RWPE2 (cell line): ENCODE data around the gene ANKRD12.

Experiments used
- ATAC-seq: fragments of 200-7000 bp; cut with Tn5 transposase; 3 replicates; pipeline ENCODE4 v1.9.1; 2021; ENCODE audit warnings: low read depth
- DNase-seq: peaks from one replicate; pipeline ENCODE4 v3.0.0-alpha.2; 2020; ENCODE audit warnings: low spot score
- H3K27ac ChIP-seq: fragments of 450-650 bp; 2 replicates; pipeline ENCODE4 v1.5.1; 2017; ENCODE audit warnings: mild to moderate bottlenecking; ENCODE audit not compliant: poor library complexity, severe bottlenecking
- H3K27me3 ChIP-seq: fragments of 250-450 bp; sonication (Bioruptor Pico); 2 replicates; pipeline ENCODE4 v1.5.1; 2021; ENCODE audit warnings: mild to moderate bottlenecking, moderate library complexity; ENCODE audit not compliant: insufficient read depth, poor library complexity, severe bottlenecking
- H3K36me3 ChIP-seq: fragments of 250-450 bp; sonication (Bioruptor Pico); 2 replicates; pipeline ENCODE4 v1.5.1; 2020; ENCODE audit warnings: low read depth, mild to moderate bottlenecking, moderate library complexity
- H3K4me1 ChIP-seq: fragments of 250-450 bp; sonication (Bioruptor Pico); 2 replicates; pipeline ENCODE4 v1.5.1; 2021; ENCODE audit warnings: mild to moderate bottlenecking, moderate library complexity; ENCODE audit not compliant: insufficient read depth, poor library complexity, severe bottlenecking
- H3K4me3 ChIP-seq: fragments of 250-450 bp; sonication (Bioruptor Pico); 2 replicates; pipeline ENCODE4 v1.5.1; 2021; ENCODE audit warnings: mild to moderate bottlenecking, moderate library complexity; ENCODE audit not compliant: severe bottlenecking
- H3K9me3 ChIP-seq: fragments of 250-450 bp; sonication (Bioruptor Pico); 2 replicates; pipeline ENCODE4 v1.5.1; 2021; ENCODE audit warnings: mild to moderate bottlenecking, moderate library complexity; ENCODE audit not compliant: severe bottlenecking
- TF ChIP-seq, protein P1 (sequence below): fragments of 450-650 bp; IDR thresholded peaks from one replicate; pipeline ENCODE4 v1.5.1; 2017; ENCODE audit warnings: mild to moderate bottlenecking, moderate library complexity; ENCODE audit not compliant: poor library complexity, severe bottlenecking

ANKRD12 gene

DNA sequence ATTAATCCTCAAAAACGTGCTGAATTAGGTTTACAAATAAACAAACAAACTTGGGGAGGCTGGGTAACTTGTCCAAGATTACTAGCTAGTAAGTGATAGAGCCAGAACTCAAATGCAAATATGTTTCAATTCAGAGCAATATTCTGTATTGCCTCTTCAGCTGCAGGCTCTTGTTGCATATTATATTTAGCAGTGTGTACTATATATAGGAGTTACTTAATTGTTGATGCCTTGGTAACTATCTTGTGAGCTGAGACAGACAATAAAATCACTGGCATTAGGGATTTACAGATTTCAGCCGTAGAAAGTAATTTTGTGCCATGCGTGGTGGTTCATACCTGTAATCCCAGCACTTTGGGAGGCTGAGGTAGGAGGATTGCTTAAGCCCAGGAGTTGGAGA, 10.2 kb upstream of the ANKRD12 start:
- Histone ChIP-seq H3K4me3 (no peak overlapping the region), H3K4me1 (no peaks in the 10 kb centered on the region), H3K27ac (no peak overlapping the region), H3K9me3 (no peaks in the 10 kb centered on the region), H3K27me3 (no peaks in the 10 kb centered on the region), H3K36me3 (peaks cover 96% of the 10 kb centered on the region)
- TF ChIP-seq, protein P1, sequence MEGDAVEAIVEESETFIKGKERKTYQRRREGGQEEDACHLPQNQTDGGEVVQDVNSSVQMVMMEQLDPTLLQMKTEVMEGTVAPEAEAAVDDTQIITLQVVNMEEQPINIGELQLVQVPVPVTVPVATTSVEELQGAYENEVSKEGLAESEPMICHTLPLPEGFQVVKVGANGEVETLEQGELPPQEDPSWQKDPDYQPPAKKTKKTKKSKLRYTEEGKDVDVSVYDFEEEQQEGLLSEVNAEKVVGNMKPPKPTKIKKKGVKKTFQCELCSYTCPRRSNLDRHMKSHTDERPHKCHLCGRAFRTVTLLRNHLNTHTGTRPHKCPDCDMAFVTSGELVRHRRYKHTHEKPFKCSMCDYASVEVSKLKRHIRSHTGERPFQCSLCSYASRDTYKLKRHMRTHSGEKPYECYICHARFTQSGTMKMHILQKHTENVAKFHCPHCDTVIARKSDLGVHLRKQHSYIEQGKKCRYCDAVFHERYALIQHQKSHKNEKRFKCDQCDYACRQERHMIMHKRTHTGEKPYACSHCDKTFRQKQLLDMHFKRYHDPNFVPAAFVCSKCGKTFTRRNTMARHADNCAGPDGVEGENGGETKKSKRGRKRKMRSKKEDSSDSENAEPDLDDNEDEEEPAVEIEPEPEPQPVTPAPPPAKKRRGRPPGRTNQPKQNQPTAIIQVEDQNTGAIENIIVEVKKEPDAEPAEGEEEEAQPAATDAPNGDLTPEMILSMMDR: no peak
- DNase-seq: no peak
- ATAC-seq: no peak

DNA sequence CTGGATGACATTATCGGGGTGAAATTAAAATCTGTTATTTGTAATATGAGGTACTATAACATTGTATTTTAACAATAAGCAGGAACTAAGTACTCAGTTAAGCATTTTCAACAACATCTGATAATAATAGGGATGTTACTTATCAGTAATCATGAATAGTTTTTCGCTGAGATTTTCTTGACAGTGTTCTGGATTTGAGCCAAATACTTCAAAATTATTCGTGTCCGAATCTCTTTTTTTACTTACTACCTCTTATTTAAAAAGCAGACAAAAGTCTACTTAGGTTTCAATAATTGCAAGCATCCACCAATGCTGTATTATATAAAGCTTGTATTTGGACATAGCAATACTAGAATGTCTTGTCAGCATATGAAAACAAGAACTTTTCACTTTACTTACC, 6.4 kb upstream of the ANKRD12 start:
- H3K36me3 ChIP-seq: peaks cover 87% of the 10 kb centered on the region
- TF ChIP-seq, protein P1: no peak
- H3K27me3 ChIP-seq: no peaks in the 10 kb centered on the region
- ATAC-seq (no peak), DNase-seq (no peak)
- no peak overlapping the region for H3K4me3 ChIP-seq
- H3K27ac ChIP-seq: no peak overlapping the region
- H3K9me3 ChIP-seq: no peaks in the 10 kb centered on the region
- H3K4me1 ChIP-seq: no peaks in the 10 kb centered on the region

- Histone ChIP-seq H3K27me3 (no peaks in the 10 kb centered on the region), H3K4me3 (no peak overlapping the region), H3K36me3 (peaks cover 81% of the 10 kb centered on the region), H3K4me1 (no peaks in the 10 kb centered on the region), H3K27ac (no peak overlapping the region), H3K9me3 (no peaks in the 10 kb centered on the region)
- TF ChIP-seq, protein P1: no peak
- DNase-seq: no peak
- ATAC-seq: no peak
Measured at GRCh38 chr18:9130806-9131205, 5.8 kb upstream of the ANKRD12 start.

GRCh38 chr18:9132628-9133027, 4.0 kb upstream of the ANKRD12 start:
- TF ChIP-seq, protein P1: no peak
- H3K36me3 ChIP-seq: peaks cover 63% of the 10 kb centered on the region
- H3K27me3 ChIP-seq: no peaks in the 10 kb centered on the region
- no peak overlapping the region for H3K4me3 ChIP-seq
- no peaks in the 10 kb centered on the region for H3K4me1 ChIP-seq
- no peak overlapping the region for H3K27ac ChIP-seq
- no peak for ATAC-seq
- no peaks in the 10 kb centered on the region for H3K9me3 ChIP-seq
- DNase-seq: no peak

DNA sequence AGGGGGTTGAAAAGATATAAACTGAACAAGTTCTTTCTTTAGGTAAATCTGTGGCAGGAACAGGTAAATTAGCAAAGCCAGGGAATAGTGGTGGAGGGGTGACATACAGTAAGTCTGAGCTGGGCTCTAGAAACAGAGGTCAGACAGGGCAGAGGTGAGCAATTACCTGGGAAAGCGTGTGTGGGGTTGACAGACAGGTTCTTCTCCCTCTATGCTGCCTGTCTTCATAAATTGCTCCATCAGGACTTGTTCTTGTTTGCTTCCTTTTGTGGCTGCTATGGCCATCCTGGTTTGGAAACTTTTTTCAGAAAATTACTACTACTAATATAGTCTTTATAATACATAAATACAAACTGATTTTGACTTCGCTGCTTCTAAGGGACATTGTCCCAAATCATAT, 3.4 kb upstream of the ANKRD12 start:
- Histone ChIP-seq H3K9me3 (no peaks in the 10 kb centered on the region), H3K27me3 (no peaks in the 10 kb centered on the region), H3K4me3 (no peak overlapping the region), H3K4me1 (no peaks in the 10 kb centered on the region), H3K27ac (no peak overlapping the region), H3K36me3 (peaks cover 57% of the 10 kb centered on the region)
- no peak for DNase-seq
- ATAC-seq: no peak
- TF ChIP-seq, protein P1: no peak
